Endometrium (tissue), 2 donors: Measurements from ENCODE around the gene MSI2.

Experiments
- FAIRE-seq: peaks from 2 replicates; lab custom pipeline; 2012; peaks lifted over from hg19 to GRCh38; lab: Jason Lieb, UNC
- donor health status: control.
- donor health status: control.

Gene MSI2

DNA sequence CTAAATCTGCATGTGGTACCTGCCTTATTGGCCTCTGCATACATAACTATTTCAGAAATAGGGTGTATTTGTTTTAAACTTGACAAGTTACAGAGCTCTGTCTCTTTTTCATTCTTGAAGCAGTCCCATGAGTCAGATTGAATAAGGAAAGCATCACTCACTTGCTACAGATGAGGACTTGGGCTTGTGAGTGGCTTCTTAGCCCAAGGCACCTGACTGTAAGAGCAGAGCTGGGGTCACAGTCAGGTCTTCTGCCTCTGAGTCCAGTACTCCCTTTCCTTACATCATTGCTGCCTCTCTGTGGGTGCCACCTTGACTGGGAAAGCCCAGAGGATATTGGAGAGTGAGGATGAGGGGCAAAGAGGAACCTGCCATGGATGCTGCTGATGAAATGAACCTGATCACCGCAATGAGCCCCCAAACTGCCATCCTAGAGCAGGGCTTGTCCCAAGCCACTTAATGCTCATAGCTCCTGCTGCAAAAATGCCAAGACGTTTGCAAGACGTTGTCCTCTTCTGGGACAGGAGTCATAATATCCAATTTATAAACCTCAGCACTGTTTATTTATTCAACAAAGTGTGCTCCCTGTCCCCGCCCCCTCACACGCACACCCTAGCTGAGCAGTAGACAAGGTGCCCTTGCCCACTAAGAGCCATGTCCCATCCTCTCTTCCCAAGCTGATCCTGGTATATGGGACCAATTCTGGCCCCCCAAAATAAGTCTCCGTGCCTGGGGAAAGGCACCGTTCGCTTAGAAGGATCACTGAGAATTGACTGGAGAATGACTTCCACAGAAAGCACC lies 414.6 kb downstream of the MSI2 start:
- no peak for FAIRE-seq

DNA sequence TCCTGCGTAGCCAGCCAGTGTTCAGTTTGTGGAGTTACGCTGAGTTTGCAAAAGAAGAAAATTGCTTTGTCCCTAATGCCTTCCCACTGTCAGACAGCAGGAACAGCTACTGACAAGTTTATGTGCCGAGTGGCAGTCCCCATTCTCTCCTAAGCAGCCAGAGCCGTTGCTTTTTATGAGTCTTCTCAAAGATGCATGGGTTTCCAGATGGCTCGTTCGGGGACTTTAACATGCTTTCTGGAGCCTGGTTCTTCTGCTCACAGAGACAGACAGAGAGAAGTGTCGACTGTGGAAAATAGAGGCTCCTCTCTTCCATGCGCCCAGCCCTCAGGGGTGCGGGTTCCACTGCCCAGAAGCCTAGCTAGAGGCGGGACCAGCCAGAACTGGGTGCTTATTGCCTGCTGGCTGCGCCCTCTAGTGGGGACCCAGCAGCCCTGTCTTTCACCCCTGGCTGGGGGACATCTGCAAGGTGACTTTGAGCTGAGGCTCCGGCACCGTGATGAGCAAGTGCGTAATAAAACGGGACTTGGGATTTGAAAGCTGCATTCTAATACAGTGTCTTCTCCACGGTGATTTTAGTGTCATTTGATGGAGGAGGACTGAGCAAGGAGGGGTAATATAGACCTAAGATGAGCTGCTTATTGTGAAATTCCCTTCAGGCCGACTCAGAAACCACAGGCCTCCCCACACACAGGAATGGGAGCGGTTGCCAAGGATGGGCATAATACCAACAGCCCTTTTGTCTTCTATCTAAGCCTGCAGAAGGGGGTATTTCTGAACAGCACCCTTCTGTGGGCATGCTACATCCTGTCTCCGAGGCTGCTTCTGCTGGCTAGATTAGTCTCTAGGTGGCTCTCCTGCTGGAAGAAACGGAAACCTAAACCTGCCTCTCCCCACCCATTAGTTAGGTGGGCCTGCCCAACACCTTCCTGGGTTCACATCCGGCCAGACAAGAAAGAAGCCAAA lies 415.6 kb downstream of the MSI2 start:
- no peak for FAIRE-seq

DNA sequence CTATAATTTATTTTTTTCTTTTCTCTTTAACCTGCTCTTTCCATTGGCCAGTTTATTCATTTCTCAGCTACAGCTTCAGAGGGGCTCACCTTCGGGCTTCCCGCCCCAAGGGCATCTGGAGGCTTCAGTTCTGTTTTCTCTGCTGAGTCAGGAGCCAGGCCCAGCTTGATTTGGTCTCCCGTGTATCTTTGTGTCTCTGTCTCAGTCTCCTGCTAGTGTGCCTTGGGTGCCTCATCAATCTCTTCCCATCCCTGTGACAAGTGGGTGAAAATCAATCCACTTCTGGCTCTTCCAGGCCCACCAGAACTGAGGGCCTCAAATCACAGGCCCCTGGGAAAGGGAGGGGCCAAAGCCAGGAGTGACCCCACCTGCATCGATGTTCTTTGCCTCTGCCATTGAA lies 416.6 kb downstream of the MSI2 start:
- no peak for FAIRE-seq

DNA sequence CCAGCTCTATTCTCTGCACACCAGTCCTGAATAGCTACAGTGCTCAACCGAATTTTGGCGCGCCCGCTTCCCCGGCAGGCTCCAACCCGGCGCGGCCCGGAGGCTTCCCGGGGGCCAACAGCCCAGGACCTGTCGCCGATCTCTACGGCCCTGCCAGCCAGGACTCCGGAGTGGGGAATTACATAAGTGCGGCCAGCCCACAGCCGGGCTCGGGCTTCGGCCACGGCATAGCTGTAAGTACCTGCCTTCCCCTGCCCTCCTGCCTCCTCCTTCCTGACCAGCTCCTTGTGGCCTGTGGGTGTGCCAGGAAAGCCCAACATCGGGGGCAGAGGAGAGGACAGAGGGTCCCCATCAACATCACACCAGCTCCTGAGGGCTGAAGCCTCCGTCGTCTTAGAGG lies 418.6 kb downstream of the MSI2 start:
- FAIRE-seq: no peak

DNA sequence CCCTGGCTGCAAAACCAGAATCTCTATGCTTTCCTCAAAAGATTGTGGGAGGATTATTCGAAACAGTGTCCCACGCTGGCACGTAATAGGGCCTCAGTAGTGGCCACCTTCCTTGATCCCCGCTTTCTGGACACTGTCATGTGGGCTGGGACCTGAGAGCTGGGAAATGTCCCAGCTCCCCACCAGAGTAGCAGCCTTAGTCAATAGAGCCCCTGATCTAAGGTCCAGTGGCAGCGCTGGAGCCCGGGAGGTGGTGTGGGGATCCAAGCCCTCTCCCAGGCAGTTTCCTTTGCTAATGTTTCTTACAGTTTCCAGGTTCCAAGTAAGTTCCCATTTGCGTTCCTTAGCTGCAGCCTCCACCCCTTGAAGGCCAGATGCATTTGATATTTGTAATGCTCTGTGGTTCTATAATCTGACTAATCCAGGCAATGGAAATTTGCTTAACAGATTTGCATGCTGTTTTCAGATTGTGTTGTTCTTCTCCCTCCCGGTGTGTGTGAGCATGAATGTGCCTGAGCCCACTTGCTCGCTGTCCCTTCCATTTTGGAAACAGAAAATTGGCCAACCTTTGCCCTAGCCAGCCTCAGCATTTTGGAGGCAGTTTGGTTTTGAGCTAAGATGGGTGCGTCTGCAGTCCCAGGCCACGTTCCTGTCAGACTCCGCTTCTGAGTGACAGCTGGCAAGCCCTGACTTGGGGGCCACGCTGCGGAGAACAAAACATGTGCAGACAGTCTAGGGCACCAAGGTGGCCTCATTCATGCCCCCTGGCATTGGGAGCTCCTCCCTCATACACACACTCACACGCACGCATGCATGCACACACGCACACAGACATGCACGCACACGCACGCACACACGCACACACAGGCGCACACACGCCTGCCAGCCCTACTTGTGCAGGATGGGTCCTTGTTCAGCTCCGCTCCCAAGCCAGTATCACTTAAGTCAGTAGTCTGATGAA lies 419.4 kb downstream of the MSI2 start:
- no peak for FAIRE-seq

DNA sequence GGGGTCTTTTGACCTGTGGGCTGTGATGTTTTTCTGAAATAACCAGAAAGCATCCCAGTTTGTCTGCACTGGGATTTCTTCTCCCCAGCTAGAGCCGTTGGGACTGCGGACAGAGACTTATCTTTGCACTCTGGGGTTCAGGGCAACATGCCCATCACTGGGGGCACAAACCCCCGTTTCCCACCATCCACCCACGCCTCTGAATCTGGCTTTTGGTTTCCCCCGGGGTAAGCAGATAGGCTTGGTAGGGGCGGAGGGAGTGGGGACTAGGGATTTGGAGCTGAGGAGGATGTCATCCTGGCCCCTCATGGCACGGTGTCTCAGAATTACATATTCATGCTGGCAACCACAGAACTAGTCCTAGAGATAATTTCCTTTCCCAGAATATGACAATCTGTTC lies 420.2 kb downstream of the MSI2 start:
- FAIRE-seq: no peak

DNA sequence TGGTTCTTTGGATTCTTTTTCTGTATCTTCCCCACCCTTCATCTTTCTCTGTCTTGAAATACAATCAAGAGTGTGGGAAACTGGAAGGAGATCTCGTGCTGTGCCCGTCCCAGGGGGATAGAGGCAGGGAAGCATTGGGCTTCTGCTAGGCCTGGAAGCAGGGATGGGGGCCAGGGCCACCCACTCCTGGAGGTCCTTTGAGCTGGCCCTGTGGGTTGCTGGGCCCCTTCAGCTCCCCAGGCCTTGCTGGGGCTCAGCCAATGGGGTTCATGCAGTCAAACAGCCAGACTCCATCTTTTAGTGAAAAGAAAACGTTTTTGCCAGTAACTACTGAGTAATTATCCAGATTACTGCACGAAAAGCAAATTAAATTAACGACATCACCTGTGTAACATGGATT lies 421.0 kb downstream of the MSI2 start:
- no peak for FAIRE-seq

DNA sequence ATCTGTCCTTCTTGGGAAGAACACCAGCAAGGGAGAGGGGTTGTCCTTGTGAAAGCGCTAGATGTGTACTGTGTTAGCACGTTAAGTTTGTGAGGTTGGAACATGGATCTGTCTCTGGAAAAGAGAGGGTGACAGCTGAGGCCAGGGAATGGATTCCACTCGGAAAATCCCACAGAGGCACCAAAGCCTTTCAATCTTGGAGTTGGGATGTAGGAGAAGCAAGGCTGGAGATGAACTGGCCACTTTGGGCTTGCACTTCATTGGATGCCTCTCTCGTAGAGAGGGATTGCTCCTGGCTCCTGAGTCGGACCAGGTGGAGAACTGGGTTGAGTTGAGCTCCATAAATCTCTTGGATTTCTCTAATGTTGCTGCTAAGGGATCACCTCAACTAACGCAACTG lies 421.5 kb downstream of the MSI2 start:
- no peak for FAIRE-seq

DNA sequence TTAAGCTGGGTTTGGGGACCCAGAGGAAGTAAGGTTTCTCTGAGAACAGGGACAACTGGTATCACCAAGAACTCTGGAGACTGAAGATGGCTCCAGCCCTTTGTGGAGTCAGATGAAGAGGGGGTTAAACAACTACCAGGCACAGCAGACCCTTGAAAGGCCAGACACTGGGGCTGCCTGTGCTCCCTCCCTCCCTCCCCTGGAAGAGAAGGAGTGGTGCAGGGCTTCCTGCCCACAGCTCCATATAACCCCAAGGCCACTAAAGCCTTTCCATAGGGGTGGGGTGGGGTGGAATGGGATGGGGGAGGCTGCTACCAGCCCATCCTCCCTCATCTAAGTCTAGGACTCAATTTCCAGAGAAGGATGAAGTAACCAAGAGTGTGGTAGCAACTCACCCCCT lies 422.1 kb downstream of the MSI2 start:
- FAIRE-seq: no peak

DNA sequence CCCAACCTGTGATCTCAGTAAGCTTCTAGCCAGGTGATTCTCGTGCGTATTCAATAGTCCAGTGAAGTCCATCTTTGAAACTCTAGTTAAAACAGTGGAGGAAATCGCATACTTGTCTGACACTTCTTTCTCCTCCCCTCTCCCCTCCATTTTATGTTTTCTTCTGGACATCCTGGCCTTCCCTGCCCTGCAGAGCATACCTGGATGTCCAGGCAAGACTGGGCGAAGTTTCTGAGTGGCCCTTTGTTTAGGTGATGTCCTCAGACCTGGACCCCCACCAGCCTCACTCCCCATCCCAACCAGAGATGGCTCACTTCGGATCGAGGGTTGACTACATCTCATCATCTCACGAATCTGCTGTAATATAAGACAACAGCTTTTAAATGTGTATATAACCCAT lies 423.0 kb downstream of the MSI2 start:
- FAIRE-seq: no peak

DNA sequence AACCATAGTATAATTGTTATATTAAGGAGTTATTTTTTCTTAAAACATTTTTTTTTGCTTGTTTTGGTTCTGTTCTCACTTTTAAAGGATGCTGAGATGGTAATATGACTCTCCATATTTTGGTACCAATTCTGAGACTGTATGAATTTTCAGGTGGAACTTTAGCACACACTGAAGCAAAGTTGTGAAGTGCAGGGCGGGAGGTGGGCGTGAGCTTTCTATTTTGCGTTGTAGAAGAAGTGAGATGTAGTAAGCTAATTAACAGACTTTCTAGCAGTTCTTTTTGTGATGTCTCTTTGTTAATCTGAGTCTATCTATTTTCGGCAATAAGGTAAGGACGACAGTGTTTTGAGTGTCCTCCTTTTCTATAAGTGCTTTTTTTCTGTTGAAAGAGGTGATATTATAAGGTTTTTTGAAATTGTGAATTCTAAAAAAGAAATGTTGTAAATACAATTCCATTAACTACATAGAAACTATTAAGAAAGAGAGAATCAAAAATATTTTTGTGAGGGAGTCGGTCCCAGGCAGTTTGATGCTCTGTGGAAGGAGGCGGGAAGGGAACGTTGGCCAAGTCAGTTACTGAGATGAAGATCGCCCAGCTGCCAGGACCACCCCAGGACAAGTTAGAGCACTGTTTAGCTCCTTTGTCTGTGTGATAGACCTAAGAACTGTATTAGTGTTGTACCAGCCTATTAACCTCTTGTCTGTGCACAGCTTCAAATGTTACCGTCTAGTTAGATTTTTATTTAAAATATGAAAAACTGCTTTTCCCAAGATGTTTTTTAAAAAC lies 423.8 kb downstream of the MSI2 start:
- FAIRE-seq: no peak

DNA sequence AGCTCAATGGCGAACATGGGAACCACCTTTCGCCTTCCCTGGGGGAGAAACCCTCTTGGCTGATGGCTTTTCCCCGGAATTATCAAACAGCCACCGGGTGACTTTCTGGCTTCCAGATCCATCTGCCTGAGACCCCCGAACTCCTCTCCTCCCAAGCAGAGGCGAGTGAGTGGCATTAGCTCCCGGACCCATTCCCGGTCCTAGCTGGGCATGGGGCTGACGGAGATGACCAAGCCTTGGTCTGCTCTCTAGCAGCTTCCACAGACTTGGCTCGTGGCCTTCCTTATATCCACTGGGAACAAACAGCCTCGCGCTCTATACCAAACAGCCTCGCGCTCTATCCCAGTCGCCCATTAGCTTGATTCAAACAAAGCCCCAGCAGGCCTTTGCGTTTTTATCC lies 426.4 kb downstream of the MSI2 start:
- no peak for FAIRE-seq

DNA sequence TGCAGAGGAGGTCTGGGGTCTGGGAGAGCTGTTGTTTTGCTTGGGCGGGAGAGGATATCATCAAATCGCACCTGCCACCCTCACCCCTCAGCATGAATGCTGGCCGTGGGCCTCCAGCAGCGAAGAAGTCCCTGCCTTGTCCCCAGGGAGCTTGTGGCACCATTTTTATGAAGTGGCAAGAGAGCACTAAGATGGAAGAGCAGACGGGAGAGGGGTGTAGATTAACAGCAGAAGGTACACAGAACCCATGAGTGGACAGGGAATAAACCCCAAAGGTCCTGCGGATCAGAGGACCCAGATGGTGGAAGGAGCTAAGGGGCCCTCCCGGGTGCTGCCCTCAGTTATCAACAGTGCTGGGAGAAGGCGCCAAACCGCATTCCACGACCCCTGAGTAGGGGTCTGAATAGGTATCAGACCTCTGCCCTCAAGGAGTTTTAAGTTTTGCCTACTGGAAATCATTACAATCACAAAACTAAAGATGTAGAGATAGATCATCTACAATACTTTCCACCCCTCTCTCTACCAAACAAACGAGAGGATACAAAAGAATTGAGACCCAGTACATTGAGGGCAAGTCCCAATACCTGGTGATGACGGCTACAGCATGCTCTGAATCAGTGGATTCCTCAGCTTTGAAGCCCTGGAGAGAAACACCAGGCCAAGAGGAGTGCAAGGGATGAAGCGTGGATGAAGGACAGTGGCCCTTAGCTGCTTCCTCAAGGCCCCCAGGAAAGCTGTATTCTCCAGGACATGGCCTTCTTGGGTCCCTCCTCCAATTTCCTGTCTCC lies 428.6 kb downstream of the MSI2 start:
- no peak for FAIRE-seq

DNA sequence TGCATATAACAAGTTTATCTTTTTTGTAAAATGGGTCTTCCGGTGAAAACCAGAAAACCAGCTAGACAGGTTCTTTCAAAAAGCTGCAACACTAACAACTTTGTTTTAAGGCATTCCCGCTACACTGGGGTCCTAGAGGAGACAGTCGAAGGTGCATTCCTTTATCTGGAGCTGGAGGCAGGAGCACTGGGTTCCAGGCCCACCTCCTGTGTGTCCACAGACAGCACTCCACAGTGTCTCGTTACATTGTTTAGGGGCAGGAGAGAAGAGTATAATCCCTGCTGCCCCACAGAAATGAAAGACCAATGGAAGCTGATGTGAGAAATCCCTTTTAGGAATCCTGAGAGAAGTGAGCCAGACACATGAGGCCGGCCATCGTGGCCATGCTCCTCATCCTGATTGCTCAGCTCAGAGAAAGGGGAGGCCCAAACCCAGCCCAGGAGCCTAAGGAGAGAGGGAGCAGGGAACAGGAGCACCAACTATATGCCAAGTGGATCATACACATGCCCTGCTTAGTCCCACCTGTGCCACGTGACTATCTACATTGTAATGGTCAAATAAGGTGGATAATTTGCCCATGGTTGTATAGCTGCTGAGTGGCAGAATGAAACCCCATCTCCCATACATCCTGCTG lies 429.3 kb downstream of the MSI2 start:
- FAIRE-seq: no peak

DNA sequence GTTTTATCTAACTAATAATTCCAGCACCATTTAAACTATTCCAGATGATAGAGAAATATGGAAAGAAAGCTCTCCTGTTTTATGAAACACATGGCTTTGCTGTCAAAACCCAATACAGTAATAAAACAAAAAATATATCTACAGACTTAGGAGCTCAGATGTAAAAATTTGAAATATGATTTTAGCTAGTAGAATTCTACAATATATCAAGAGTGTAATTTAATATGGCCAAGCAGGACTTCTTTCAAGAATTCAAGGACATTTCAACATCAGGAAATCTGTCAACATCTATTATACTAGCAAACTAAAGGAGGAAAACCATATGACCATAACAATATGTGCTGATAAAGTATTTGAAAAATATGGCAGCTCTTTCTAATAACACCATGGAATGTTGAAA lies 431.3 kb downstream of the MSI2 start:
- FAIRE-seq: no peak

DNA sequence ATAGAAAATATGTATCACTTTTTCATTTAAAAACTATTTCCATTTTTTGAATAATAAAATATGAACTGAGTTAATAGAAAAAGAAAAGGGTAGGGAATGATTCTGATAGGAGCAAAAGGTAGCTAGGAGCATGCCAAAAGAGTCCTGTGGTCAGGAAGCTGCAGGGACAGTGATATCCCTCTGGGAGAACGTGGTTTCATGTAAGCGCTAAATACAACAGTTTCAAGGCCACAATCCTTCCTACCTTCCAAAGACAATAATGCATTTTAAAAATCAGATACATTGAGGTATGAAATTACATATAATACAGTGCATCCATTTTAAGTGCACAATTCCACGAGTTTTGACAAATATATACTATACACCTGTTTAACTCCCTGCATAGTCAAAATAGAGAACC lies 432.9 kb downstream of the MSI2 start:
- no peak for FAIRE-seq

DNA sequence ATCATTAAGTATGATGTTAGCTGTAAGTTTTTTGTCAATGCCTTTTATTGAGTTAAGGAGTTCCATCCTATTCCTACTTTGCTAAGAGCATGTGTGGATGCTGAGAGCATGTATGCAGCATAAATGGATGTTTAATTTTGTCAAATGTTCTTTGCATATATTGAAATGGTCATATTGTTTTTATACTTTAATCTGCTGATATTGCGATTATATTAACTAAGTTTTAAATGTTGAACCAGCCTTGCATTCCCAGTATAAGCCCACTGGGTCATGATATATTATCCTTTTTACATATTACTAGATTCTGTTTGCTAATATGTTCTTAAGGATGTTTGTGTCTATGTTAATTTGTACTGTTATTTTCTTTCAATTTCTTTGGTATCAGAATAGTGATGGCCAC lies 435.6 kb downstream of the MSI2 start:
- FAIRE-seq: no peak

DNA sequence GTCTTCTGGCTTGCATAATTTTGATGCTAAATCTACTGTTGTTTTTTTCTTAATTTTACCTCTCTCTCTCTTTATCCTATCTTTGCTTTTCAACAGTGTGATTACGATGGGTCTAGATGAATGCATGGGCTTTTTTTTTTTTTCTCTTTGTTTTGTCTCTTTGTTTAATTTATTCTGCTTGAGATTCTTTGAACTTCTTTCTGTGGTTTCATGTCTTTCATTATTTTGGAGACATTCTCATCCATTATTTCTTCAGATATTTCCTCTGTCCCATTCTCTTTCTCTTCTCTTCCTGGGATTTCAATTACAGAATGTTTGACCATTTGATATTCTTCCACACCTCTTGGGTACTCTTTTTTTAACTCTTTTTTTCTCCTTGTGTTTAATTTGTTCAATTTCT lies 436.4 kb downstream of the MSI2 start:
- no peak for FAIRE-seq

DNA sequence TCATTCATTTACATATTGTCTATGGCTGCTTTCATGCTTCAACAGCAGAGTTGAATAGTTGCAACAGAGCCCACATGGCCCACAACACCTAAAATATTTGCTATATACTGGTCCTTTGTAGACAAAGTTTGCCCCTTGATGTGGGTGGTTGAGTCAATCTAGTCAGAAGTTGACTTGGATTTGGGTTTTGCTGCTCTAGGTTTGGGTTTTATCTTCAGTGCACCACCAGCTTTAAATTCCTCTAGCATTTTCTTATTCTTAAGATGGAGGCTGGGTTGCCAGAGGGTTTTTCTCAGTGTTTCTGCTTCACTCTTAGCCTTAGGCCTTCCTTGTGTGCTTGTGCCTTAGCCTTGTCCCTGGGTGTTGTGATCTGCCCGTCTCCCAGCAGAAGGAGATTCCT lies 437.7 kb downstream of the MSI2 start:
- FAIRE-seq: no peak

DNA sequence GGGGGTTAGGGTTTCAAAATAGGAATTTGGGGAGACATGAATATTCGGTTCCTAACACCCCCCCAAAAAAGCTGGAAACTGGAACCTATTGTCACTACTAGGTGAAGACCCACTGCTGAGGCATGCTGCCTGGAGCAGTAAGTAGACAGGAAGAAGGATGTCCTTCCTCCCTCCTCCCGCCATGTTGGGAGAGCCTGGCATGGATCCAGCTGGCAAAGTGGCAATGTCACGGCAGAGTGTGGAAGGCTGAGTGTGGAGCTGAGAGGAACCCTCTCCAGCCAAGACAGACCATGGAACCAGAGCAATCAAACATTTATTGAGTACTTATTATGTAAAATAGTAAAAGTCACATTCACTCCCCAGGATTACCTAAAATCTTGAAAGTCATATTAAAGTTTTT lies 439.7 kb downstream of the MSI2 start:
- FAIRE-seq: no peak
